Stimulated activated CD4-positive, alpha-beta T cell treated with anti-CD3 and anti-CD28 coated beads, Interleukin-2, amount 100 ng/mL, for 24 hours (primary cell): Measurements from ENCODE around the gene HOXD8.

ENCODE experiments used
- DNase-seq, 2 donors: peaks; one replicate each; pipeline ENCODE4 v3.0.0-alpha.2; 2020

HOXD8 gene

GRCh38 chr2:176174824-176175708, 45.6 kb downstream of the HOXD8 start:
- DNase-seq: no peak

GRCh38 chr2:176175709-176176607, 46.5 kb downstream of the HOXD8 start:
- no peak for DNase-seq

GRCh38 chr2:176177580-176178037, 48.1 kb downstream of the HOXD8 start:
- no peak for DNase-seq

- DNase-seq: no peak
Observed at GRCh38 chr2:176178038-176178756, 48.7 kb downstream of the HOXD8 start.

DNA sequence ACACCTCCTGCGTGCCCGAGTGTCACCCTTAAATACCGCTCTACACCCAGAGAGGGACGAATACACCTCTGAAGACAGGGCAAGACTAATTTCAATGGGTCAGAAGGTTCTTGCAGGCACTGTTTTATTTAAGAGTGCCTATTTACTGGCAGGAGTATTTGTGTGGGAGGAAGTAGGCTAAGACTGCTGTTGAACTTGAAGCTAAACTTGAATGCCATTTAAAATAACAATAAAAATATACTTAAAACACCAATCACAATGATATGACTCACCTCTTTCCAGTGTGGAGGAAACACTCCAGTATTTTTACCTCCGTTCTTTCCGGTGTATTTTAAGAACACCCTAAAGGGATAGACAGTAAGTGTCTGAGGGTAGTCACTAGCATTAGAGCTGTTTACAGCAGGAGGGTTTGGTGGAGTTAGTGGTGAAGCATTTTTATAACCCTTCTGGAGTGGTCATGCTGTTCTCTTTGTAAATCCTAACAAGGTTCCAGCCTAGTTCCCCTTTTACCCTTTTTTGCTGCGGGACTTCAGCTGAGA, 49.3 kb downstream of the HOXD8 start:
- no peak for DNase-seq

GRCh38 chr2:176181551-176181950, 52.0 kb downstream of the HOXD8 start:
- DNase-seq: no peak
